Skeletal muscle tissue (tissue), 4 donors: Measurements from ENCODE around the gene LTBP4. TPM values are rescaled to one million over a fixed set of nuclear protein-coding genes. Genes with fewer than 3 reads are reported as not detected.

Experiments used
- H3K27ac ChIP-seq: one replicate; pipeline ENCODE4 v1.7.0; 2013; ENCODE audit warnings: mild to moderate bottlenecking, low read depth, low read length, inconsistent platforms
- H3K27me3 ChIP-seq, 3 donors: one replicate each; pipeline ENCODE4 v1.7.0; 2013; ENCODE audit warnings: low read length in 3 of 3; ENCODE audit not compliant: control insufficient read depth in 3 of 3, insufficient read depth in 3 of 3
- H3K36me3 ChIP-seq, 3 donors: one replicate each; pipeline ENCODE4 v1.7.0; 2013; ENCODE audit warnings: low read length in 3 of 3; ENCODE audit not compliant: control insufficient read depth in 3 of 3, insufficient read depth in 3 of 3
- H3K4me1 ChIP-seq, 3 donors: one replicate each; pipeline ENCODE4 v1.7.0; 2013; ENCODE audit warnings: low read length in 3 of 3, mild to moderate bottlenecking in 3 of 3; ENCODE audit not compliant: control insufficient read depth in 3 of 3, insufficient read depth in 3 of 3
- H3K4me3 ChIP-seq, 3 donors: one replicate each; pipeline ENCODE4 v1.7.0; 2013; ENCODE audit warnings: low read length in 3 of 3
- H3K9ac ChIP-seq, 3 donors: one replicate each; pipeline ENCODE4 v1.7.0; 2013; ENCODE audit warnings: low read length in 3 of 3, mild to moderate bottlenecking in 3 of 3, moderate library complexity in 2 of 3, low read depth in 1 of 3
- H3K9me3 ChIP-seq, 3 donors: one replicate each; pipeline ENCODE4 v1.7.0; 2013; ENCODE audit warnings: low read length in 3 of 3; ENCODE audit not compliant: control insufficient read depth in 3 of 3
- total RNA-seq: library from RNA; depleted of rRNA; stranded (reverse); fragments of >200 nt; gene quantifications from one replicate; pipeline ENCODE4 v1.2.3, GENCODE V29; 2014
- donor health status: Osteomylitis.

The LTBP4 gene
- total RNA-seq, 1 donor from 2014 or later, result 86.6 TPM

GRCh38 chr19:40609561-40610395, 8.6 kb downstream of the LTBP4 start:
- Histone ChIP-seq H3K9ac (peak overlapping the region; percentile 64 to 91 (median 83)), H3K4me3 (peak overlapping the region; percentile 63 to 75 (median 67)), H3K27me3 (peaks cover 0 to 3% (median 0%) of the 10 kb centered on the region in 3 donors), H3K36me3 (no peaks in the 10 kb centered on the region), H3K27ac (peak overlapping the region; percentile 76), H3K9me3 (no peaks in the 10 kb centered on the region), H3K4me1 (peaks cover 21 to 32% (median 32%) of the 10 kb centered on the region in 3 donors)

- Histone ChIP-seq H3K4me1 (peaks cover 15 to 25% (median 24%) of the 10 kb centered on the region in 3 donors), H3K36me3 (no peaks in the 10 kb centered on the region), H3K9me3 (no peaks in the 10 kb centered on the region), H3K27me3 (peaks cover 0 to 3% (median 0%) of the 10 kb centered on the region in 3 donors), H3K9ac (peak overlapping the region; percentile 64 to 91 (median 83)), H3K4me3 (peak overlapping the region; percentile 63 to 75 (median 67)), H3K27ac (peak overlapping the region; percentile 76)
Measured at GRCh38 chr19:40610396-40611064, 9.4 kb downstream of the LTBP4 start.

GRCh38 chr19:40611096-40611495, 9.9 kb downstream of the LTBP4 start:
- no peak overlapping the region for H3K9ac ChIP-seq
- H3K27ac ChIP-seq, result no peak overlapping the region
- peaks cover 0 to 3% (median 0%) of the 10 kb centered on the region in 3 donors for H3K27me3 ChIP-seq
- peak overlapping the region in 1 of 3 donors; percentile 75 for H3K4me3 ChIP-seq
- H3K9me3 ChIP-seq, result no peaks in the 10 kb centered on the region
- H3K36me3 ChIP-seq, result peaks cover 0 to 3% (median 0%) of the 10 kb centered on the region in 3 donors
- H3K4me1 ChIP-seq, result peaks cover 9 to 20% (median 18%) of the 10 kb centered on the region in 3 donors

DNA sequence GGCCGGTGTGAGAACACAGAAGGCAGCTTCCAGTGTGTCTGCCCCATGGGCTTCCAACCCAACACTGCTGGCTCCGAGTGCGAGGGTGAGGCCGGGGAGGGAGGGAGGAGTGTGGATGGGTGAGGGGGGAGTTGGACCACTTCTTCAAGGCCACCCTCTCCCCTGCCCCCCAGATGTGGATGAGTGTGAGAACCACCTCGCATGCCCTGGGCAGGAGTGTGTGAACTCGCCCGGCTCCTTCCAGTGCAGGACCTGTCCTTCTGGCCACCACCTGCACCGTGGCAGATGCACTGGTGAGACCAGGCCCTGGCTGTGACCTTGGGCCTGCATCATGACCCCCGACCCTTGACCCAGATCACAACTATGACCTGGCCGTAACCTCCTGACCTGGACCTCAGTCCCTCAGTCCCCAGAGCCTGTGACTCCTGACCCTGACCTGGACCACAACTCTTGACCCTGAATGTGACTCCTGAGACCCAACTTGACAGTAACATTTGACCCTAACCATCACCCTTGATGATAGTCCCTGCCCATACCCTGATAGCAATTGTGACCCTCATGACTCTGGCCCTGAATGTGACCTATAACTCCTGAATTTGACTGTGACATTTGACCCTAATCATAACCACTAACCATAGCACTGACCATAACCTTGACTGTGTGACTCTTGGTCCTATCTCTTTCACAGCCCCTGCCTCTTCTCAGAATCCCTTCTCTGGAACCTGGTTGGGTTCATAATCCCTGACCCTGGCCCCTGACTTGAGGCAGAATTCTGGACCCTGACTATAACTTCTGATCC, 10.9 kb downstream of the LTBP4 start:
- Histone ChIP-seq H3K27me3 (peaks cover 0 to 3% (median 0%) of the 10 kb centered on the region in 3 donors), H3K4me3 (no peak overlapping the region), H3K36me3 (peaks cover 0 to 6% (median 0%) of the 10 kb centered on the region in 3 donors), H3K27ac (no peak overlapping the region), H3K9me3 (no peaks in the 10 kb centered on the region), H3K9ac (no peak overlapping the region), H3K4me1 (peaks cover 9 to 18% (median 18%) of the 10 kb centered on the region in 3 donors)

DNA sequence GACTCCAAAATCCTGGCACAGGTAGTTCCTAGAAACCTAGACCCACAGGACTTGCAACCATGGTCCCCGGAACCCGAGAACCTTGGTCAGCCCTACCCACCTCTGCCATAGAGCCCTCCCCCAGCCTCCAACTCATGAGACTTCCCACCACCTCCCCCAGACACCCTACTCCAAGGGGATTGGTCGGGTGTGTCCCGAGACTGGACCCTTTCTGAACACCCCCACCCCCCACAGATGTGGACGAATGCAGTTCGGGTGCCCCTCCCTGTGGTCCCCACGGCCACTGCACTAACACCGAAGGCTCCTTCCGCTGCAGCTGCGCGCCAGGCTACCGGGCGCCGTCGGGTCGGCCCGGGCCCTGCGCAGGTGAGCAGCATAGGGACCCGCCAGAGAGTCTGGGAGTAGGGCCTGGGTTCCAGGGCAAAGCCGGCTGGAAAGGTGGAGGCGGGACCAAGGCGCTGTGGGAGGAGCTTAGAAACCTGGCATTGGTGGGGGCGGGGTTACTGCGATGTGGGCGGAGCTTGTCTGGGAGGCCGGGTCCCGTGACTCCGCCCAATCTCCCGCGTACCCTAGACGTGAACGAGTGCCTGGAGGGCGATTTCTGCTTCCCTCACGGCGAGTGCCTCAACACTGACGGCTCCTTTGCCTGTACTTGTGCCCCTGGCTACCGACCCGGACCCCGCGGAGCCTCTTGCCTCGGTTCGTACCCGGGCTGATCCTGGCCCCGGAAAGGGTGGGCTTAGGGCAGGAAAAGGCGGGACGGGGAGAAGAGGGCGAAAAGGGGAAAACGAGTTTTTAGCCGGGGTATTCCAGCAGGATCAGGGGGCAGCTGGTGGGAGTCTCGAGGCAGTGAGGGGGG, 11.9 kb downstream of the LTBP4 start:
- Histone ChIP-seq H3K4me3 (peak overlapping the region in 1 of 3 donors; percentile 29), H3K9me3 (no peaks in the 10 kb centered on the region), H3K27ac (no peak overlapping the region), H3K4me1 (peaks cover 9 to 18% (median 18%) of the 10 kb centered on the region in 3 donors), H3K9ac (no peak overlapping the region), H3K36me3 (peaks cover 0 to 6% (median 0%) of the 10 kb centered on the region in 3 donors), H3K27me3 (peaks cover 0 to 3% (median 0%) of the 10 kb centered on the region in 3 donors)

DNA sequence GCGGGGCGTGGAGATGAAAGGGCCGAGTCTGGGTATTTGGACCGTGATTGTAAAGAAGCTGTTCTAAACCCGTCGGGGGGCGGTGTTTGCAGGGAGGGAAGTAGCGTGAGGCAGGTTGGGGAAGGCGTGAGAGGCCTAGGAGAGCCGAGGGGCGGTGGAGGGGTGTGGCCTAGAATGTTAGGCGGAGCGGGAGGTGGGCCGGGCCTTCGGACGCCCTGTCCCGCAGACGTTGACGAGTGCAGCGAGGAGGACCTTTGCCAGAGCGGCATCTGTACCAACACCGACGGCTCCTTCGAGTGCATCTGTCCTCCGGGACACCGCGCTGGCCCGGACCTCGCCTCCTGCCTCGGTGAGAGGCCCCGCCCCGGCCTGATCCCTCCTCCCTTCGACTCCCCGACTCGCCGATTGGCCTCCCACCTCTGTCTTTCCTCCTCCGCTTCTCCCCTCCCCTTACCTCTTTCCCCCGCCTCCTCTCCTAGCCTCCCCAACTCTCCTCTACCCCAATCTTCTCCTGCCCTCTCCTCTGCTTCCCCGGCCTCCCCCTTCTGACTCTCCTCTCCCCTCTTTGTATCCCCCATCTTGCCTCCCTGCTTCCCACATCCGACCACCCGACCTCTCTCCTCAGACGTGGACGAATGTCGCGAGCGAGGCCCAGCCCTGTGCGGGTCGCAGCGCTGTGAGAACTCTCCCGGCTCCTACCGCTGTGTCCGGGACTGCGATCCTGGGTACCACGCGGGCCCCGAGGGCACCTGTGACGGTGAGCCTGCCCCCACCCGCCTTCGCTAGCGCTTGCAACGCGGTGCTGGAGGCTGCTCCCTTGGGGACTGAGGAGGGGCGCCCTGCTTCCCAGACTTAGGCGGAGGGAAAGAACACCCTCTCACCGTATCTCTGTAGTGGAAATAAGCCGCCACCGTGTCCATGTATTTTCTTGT, 12.8 kb downstream of the LTBP4 start:
- peak overlapping the region in 1 of 3 donors; percentile 45 for H3K9ac ChIP-seq

DNA sequence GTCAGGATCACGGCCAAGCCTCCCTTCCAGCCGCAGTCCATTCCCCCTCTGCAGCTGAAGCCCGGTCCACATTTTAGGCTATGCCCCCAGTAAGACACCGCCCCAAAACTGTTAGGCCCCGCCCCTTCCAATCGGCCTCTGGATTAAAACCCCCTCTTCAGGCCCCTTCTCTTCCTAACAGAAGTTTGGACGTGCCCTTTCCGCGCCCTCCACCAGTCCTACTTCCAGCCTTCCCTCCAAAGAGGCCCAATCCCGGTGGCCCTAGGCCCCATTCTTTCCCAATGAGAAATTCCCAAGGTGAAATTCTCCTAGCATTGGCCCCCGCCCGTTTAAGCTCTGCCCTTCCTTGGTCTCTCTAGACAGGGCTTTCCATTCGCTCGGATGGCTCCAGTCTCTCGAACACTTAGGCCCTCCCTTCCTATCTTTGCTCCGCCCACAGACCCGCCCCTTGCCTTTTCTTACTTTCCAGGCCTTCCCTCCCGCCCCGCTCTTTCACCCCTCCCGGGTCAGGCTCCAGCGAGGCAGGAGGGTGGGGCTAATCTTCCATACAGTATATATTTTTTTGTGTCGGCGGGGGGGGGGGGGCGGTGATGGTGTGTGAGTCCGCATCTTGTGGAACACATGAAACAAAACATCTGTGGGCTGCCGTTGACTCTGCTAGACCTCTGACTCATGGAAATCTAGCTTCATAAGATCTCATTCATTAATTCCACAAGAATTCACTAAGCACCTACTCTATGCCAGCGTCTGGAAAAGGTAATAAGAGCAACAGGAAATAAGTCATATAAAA, 13.6 kb downstream of the LTBP4 start:
- no peak overlapping the region for H3K27ac ChIP-seq

More for the DNA sequence above, 12.8 kb downstream of the LTBP4 start:
- H3K36me3 ChIP-seq, result peaks cover 0 to 6% (median 0%) of the 10 kb centered on the region in 3 donors
- no peaks in the 10 kb centered on the region for H3K9me3 ChIP-seq
- peak overlapping the region; percentile 27 to 63 (median 61) for H3K4me3 ChIP-seq
- no peak overlapping the region for H3K27ac ChIP-seq
- peaks cover 9 to 18% (median 18%) of the 10 kb centered on the region in 3 donors for H3K4me1 ChIP-seq
- H3K27me3 ChIP-seq, result peaks cover 0 to 3% (median 0%) of the 10 kb centered on the region in 3 donors

GRCh38 chr19:40616178-40616577, 15.0 kb downstream of the LTBP4 start:
- Histone ChIP-seq H3K27me3 (peaks cover 0 to 3% (median 0%) of the 10 kb centered on the region in 3 donors), H3K27ac (no peak overlapping the region), H3K4me3 (no peak overlapping the region), H3K9me3 (no peaks in the 10 kb centered on the region), H3K9ac (no peak overlapping the region), H3K36me3 (peaks cover 0 to 14% (median 5%) of the 10 kb centered on the region in 3 donors), H3K4me1 (peaks cover 0 to 8% (median 1%) of the 10 kb centered on the region in 3 donors)

More for the DNA sequence above, 13.6 kb downstream of the LTBP4 start:
- Histone ChIP-seq H3K4me3 (peak overlapping the region; percentile 27 to 63 (median 61)), H3K27me3 (peaks cover 0 to 3% (median 0%) of the 10 kb centered on the region in 3 donors), H3K4me1 (peaks cover 9 to 17% (median 14%) of the 10 kb centered on the region in 3 donors), H3K9ac (no peak overlapping the region), H3K36me3 (peaks cover 0 to 12% (median 5%) of the 10 kb centered on the region in 3 donors), H3K9me3 (no peaks in the 10 kb centered on the region)
